GM21717 (cell line): ENCODE data around the gene PEX12.
"Not testable (repeated sequence)": the region's sequence is repeated elsewhere in the genome, so short reads cannot be mapped to it uniquely, and the experiment has no call there.

Source experiments
- ATAC-seq: cut with Tn5 transposase; IDR thresholded peaks from one replicate; pipeline ENCODE4 v1.9.1; 2021; ENCODE audit warnings: mild to moderate bottlenecking, moderate library complexity; ENCODE audit not compliant: unreplicated experiment

Gene PEX12

GRCh38 chr17:35578929-35579432 lies 610 bp upstream of the PEX12 start:
- no peak for ATAC-seq

GRCh38 chr17:35577830-35578196 lies 558 bp downstream of the PEX12 start:
- ATAC-seq: no peak

GRCh38 chr17:35575759-35576158 lies 2.6 kb downstream of the PEX12 start:
- ATAC-seq: no peak

- no peak for ATAC-seq
Measured at GRCh38 chr17:35569405-35569804, 9.0 kb downstream of the PEX12 start.

GRCh38 chr17:35568561-35568960 lies 9.8 kb downstream of the PEX12 start:
- ATAC-seq: peak; percentile 18

- ATAC-seq: no peak
Measured at GRCh38 chr17:35566968-35567367, 11.4 kb downstream of the PEX12 start.

GRCh38 chr17:35563181-35563580 lies 15.2 kb downstream of the PEX12 start:
- ATAC-seq: not testable (repeated sequence)

GRCh38 chr17:35560703-35561102 lies 17.7 kb downstream of the PEX12 start, which contains the start of gene SLFN14:
TSS of gene SLFN14 (minus strand) at chr17:35560819. CDS start at chr17:35558062, 2,757 bp downstream.
- ATAC-seq: no peak

GRCh38 chr17:35559495-35560210 lies 18.7 kb downstream of the PEX12 start:
- no peak for ATAC-seq

GRCh38 chr17:35557353-35557752 lies 21.0 kb downstream of the PEX12 start:
- ATAC-seq: no peak

GRCh38 chr17:35555691-35556090 lies 22.7 kb downstream of the PEX12 start:
- no peak for ATAC-seq

- ATAC-seq: no peak
Measured at GRCh38 chr17:35554668-35555067, 23.7 kb downstream of the PEX12 start.

- no peak for ATAC-seq
Measured at GRCh38 chr17:35553310-35553709, 25.1 kb downstream of the PEX12 start.

GRCh38 chr17:35548978-35549377 lies 29.4 kb downstream of the PEX12 start:
- ATAC-seq: no peak

- no peak for ATAC-seq
Measured at GRCh38 chr17:35548208-35548810, 30.1 kb downstream of the PEX12 start.

- no peak for ATAC-seq
Measured at GRCh38 chr17:35546487-35546886, 31.9 kb downstream of the PEX12 start.

- ATAC-seq: no peak
Measured at GRCh38 chr17:35545150-35545549, 33.2 kb downstream of the PEX12 start.

- ATAC-seq: no peak
Measured at GRCh38 chr17:35543856-35544255, 34.5 kb downstream of the PEX12 start.

- ATAC-seq: no peak
Measured at GRCh38 chr17:35542990-35543389, 35.4 kb downstream of the PEX12 start.

GRCh38 chr17:35541434-35541833 lies 36.9 kb downstream of the PEX12 start:
- ATAC-seq: no peak

GRCh38 chr17:35540589-35541404 lies 37.6 kb downstream of the PEX12 start:
- ATAC-seq: no peak

- ATAC-seq: no peak
Measured at GRCh38 chr17:35539659-35540026, 38.7 kb downstream of the PEX12 start.
